Neutrophil (primary cell): Measurements from ENCODE around the gene EPB41L4A.

Experiments used
- H3K27ac ChIP-seq: fragments of 200-600 bp; sonication (generic); 2 replicates; pipeline ENCODE4 v1.5.1; 2016; ENCODE audit warnings: mild to moderate bottlenecking, moderate library complexity
- H3K27me3 ChIP-seq: fragments of 200-600 bp; sonication (generic); 2 replicates; pipeline ENCODE4 v1.6.0; 2016; ENCODE audit warnings: mild to moderate bottlenecking
- H3K36me3 ChIP-seq: fragments of 200-600 bp; sonication (generic); 2 replicates; pipeline ENCODE4 v1.5.1; 2017
- H3K4me1 ChIP-seq, 2 experiments: fragments of 200-600 bp in 1 of 2; sonication (generic) in 1 of 2; 1 replicate in 1 of 2; 2 replicates in 1 of 2; pipeline versions ENCODE4 v1.5.1 to v1.6.1; 2013 to 2016; ENCODE audit warnings: low read depth in 1 of 2, low read length in 1 of 2, mild to moderate bottlenecking in 1 of 2, moderate library complexity in 1 of 2; ENCODE audit not compliant: control insufficient read depth in 1 of 2, insufficient read depth in 1 of 2
- H3K4me3 ChIP-seq, 2 experiments: fragments of 200-600 bp in 1 of 2; sonication (generic) in 1 of 2; 1 replicate in 1 of 2; 2 replicates in 1 of 2; pipeline ENCODE4 v1.5.1; 2013 to 2016; ENCODE audit warnings: low read depth in 1 of 2, low read length in 1 of 2, mild to moderate bottlenecking in 1 of 2, moderate library complexity in 1 of 2
- H3K9me3 ChIP-seq: fragments of 200-600 bp; sonication (generic); 2 replicates; pipeline ENCODE4 v1.5.1; 2016
- TF ChIP-seq, protein P1 (sequence below): fragments of 200-600 bp; sonication (generic); IDR thresholded peaks from 2 replicates; pipeline ENCODE4 v1.5.1; 2016; ENCODE audit warnings: antibody characterized with exemption

EPB41L4A gene

DNA sequence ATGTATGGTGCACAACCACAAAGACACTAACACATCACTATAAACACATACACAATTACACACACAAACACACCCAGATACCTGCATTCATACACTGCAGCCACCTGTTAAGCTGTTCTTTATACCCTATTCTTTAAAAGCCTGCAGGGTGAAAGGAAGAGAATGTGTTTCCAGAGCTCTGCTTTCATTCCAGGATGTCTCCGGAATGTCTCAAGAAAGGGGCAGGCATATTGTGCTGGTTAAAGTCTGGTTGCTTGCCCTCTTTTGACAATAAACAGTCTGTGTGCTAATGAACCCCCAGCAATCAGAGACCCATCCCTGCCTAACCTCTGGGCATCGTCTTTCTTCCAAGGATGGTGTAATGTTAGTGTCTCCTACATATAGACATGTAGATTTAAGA, 181.6 kb downstream of the EPB41L4A start:
- no peaks in the 10 kb centered on the region for H3K27me3 ChIP-seq
- no peaks in the 10 kb centered on the region for H3K4me1 ChIP-seq
- H3K4me3 ChIP-seq = no peak overlapping the region
- H3K36me3 ChIP-seq = no peaks in the 10 kb centered on the region
- H3K9me3 ChIP-seq = no peaks in the 10 kb centered on the region
- H3K27ac ChIP-seq = no peak overlapping the region
- TF ChIP-seq, protein P1, sequence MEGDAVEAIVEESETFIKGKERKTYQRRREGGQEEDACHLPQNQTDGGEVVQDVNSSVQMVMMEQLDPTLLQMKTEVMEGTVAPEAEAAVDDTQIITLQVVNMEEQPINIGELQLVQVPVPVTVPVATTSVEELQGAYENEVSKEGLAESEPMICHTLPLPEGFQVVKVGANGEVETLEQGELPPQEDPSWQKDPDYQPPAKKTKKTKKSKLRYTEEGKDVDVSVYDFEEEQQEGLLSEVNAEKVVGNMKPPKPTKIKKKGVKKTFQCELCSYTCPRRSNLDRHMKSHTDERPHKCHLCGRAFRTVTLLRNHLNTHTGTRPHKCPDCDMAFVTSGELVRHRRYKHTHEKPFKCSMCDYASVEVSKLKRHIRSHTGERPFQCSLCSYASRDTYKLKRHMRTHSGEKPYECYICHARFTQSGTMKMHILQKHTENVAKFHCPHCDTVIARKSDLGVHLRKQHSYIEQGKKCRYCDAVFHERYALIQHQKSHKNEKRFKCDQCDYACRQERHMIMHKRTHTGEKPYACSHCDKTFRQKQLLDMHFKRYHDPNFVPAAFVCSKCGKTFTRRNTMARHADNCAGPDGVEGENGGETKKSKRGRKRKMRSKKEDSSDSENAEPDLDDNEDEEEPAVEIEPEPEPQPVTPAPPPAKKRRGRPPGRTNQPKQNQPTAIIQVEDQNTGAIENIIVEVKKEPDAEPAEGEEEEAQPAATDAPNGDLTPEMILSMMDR = no peak

DNA sequence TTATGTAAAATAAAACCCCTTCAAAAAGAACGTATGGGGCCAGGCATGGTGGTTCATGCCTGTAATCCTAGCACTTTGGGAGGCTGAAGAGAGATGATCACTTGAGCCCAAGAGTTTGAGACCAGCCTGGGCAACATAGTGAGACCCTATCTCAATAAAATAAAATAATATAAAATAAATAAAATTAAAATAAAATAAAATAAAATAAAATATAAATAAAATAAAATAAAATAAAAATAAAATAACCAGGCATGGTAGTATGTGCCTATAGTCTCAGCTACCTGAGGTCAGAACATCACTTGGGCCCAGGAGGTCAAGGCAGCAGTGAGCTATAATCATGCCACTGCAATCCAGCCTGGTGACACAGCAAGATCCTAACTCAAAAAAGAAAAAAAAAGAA, 185.1 kb downstream of the EPB41L4A start:
- Histone ChIP-seq H3K27me3 (no peaks in the 10 kb centered on the region), H3K4me3 (no peak overlapping the region), H3K36me3 (no peaks in the 10 kb centered on the region), H3K9me3 (no peaks in the 10 kb centered on the region), H3K27ac (no peak overlapping the region), H3K4me1 (no peaks in the 10 kb centered on the region)
- TF ChIP-seq, protein P1 = no peak

DNA sequence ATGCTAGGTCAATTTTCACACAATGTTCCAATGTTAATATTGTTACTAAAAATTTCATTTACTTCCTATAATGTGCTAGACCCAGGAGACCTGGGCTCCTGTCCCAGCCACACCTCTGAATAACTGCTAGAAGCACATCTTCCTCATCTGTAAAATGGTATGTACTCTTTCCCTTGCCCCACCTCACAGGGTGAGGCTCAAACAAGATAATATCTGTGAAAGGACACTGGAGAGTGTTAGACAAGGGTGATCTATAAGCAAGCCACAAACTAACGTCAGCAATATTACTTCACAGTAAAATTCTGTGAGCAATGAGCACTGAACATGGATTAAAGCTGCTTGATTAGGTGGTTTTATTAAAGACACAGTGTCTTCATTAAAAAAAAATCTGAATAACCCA, 186.4 kb downstream of the EPB41L4A start:
- H3K36me3 ChIP-seq = no peaks in the 10 kb centered on the region
- TF ChIP-seq, protein P1 = no peak
- no peaks in the 10 kb centered on the region for H3K4me1 ChIP-seq
- H3K4me3 ChIP-seq = no peak overlapping the region
- H3K27ac ChIP-seq = no peak overlapping the region
- no peaks in the 10 kb centered on the region for H3K9me3 ChIP-seq
- no peaks in the 10 kb centered on the region for H3K27me3 ChIP-seq

DNA sequence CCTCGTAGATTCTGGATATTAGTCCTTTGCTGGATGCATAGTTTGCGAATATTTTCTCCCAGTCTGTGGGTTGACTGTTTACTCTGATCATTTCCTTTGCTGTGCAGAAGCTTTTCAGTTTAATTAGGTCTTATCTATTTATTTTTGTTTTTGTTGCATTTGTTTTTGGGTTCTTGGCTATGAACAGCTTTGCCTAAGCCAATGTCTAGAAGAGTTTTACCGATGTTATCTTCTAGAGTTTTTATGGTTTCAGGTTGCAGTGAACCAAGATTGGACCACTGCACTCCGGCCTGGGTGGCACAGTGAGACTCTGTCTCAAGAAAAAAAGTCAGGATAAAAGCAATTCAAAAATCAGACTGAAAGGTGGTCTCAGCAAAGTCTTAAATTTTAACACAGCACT, 188.5 kb downstream of the EPB41L4A start:
- Histone ChIP-seq H3K36me3 (no peaks in the 10 kb centered on the region), H3K27me3 (no peaks in the 10 kb centered on the region), H3K27ac (no peak overlapping the region), H3K4me1 (no peaks in the 10 kb centered on the region), H3K4me3 (no peak overlapping the region), H3K9me3 (no peaks in the 10 kb centered on the region)
- TF ChIP-seq, protein P1 = no peak

DNA sequence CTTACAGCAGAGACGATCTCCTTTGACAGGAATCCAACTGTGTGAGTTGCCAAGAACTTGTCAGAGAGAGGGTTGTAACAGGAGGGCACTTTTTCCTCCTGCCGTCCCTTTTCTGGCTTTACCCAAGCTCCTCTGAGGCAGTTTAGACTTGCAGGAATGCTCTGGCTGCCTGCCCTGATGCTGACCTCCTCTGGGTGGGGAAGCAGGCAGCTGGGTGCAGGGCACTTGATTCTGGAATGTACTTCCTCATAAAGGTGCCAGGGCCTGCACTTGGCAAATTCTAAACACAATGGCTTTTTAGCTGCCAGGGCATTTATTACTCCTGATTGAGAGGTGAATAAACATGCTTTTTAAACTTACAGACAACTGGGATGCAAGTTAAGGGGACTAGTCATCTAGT, 190.4 kb downstream of the EPB41L4A start:
- Histone ChIP-seq H3K9me3 (no peaks in the 10 kb centered on the region), H3K36me3 (no peaks in the 10 kb centered on the region), H3K27ac (no peak overlapping the region)

More for the DNA sequence above, 190.4 kb downstream of the EPB41L4A start:
- no peak overlapping the region for H3K4me3 ChIP-seq
- no peaks in the 10 kb centered on the region for H3K27me3 ChIP-seq
- TF ChIP-seq, protein P1 = no peak
- no peaks in the 10 kb centered on the region for H3K4me1 ChIP-seq
